GM12878 (cell line): ENCODE data around the gene SLC6A7. TPM values are rescaled to one million over a fixed set of nuclear protein-coding genes. Genes with fewer than 3 reads are reported as not detected.

Experiments used
- ATAC-seq: fragments of 200-7000 bp; cut with Tn5 transposase; 3 replicates; pipeline ENCODE4 v1.9.1; 2020; ENCODE audit warnings: mild to moderate bottlenecking, moderate library complexity
- BruUV-seq: library from RNA; stranded (reverse); fragments of 400-500 nt; replicated peaks from 2 replicates; lab custom pipeline; 2021; lab: Mats Ljungman, UMichigan
- CTCF ChIA-PET: fragments of 300-600 bp; sonication (Branson Sonifier 250); formaldehyde crosslinking; extraction: SDS; loops from one replicate; lab custom pipeline; 2021; ENCODE audit warnings: inconsistent platforms; lab: Yijun Ruan, JAX
- POLR2A ChIA-PET: fragments of 350-600 bp; formaldehyde crosslinking; extraction: SDS; loops from one replicate; lab custom pipeline; 2021; ENCODE audit warnings: inconsistent platforms; lab: Charles Lee
- RAD21 ChIA-PET: fragments of 300-600 bp; sonication (Branson Sonifier 250); formaldehyde crosslinking; loops from one replicate; lab custom pipeline; 2023; ENCODE audit warnings: antibody characterized with exemption; ENCODE audit not compliant: unreplicated experiment; lab: Charles Lee
- SMC1A ChIA-PET: fragments of 300-600 bp; sonication (Branson Sonifier 250); formaldehyde crosslinking; loops from one replicate; lab custom pipeline; 2023; ENCODE audit not compliant: unreplicated experiment, uncharacterized antibody; lab: Charles Lee
- DNase-seq: peaks from one replicate; pipeline ENCODE4 v3.0.0-alpha.2; 2011; ENCODE audit warnings: low read depth, low spot score
- FAIRE-seq: peaks from 3 replicates; lab custom pipeline; 2011; peaks lifted over from hg19 to GRCh38; lab: Jason Lieb, UNC
- H2AFZ ChIP-seq: 2 replicates; pipeline ENCODE4 v1.6.0; 2011; ENCODE audit warnings: low read depth, low read length, control low read depth; ENCODE audit not compliant: control insufficient read depth
- H3K27ac ChIP-seq: 2 replicates; pipeline ENCODE4 v1.5.1; 2011; ENCODE audit warnings: control low read depth; ENCODE audit not compliant: control insufficient read depth, insufficient read depth
- H3K27me3 ChIP-seq, 2 experiments: replicated peaks in 1 of 2; 2 replicates each; pipeline versions ENCODE4 v1.6.0 to v1.6.1; 2011; ENCODE audit warnings: low read length in 1 of 2; ENCODE audit not compliant: control insufficient read depth in 2 of 2, insufficient read depth in 2 of 2
- H3K36me3 ChIP-seq, 2 experiments: 2 replicates each; pipeline ENCODE4 v1.5.1; 2011; ENCODE audit warnings: low read length in 1 of 2; ENCODE audit not compliant: control insufficient read depth in 2 of 2, insufficient read depth in 2 of 2
- H3K4me1 ChIP-seq: 2 replicates; pipeline ENCODE4 v1.6.1; 2011; ENCODE audit warnings: mild to moderate bottlenecking, low read length, moderate library complexity, mixed read lengths; ENCODE audit not compliant: control insufficient read depth, insufficient read depth
- H3K4me2 ChIP-seq: 2 replicates; pipeline ENCODE4 v1.6.0; 2011; ENCODE audit warnings: control low read depth; ENCODE audit not compliant: control insufficient read depth, insufficient read depth
- H3K4me3 ChIP-seq: fragments of 200-600 bp; sonication (generic); 2 replicates; pipeline ENCODE4 v1.5.1; 2016
- H3K79me2 ChIP-seq: 2 replicates; pipeline ENCODE4 v1.6.0; 2011; ENCODE audit warnings: low read length; ENCODE audit not compliant: control insufficient read depth, insufficient read depth
- H3K9ac ChIP-seq: 2 replicates; pipeline ENCODE4 v1.8.0; 2011; ENCODE audit warnings: low read length, control low read depth, mixed read lengths; ENCODE audit not compliant: control insufficient read depth, insufficient read depth
- H3K9me3 ChIP-seq: replicated peaks from 3 replicates; pipeline ENCODE4 v1.5.1; 2011; ENCODE audit warnings: mild to moderate bottlenecking, low read length; ENCODE audit not compliant: control insufficient read depth, insufficient read depth
- H4K20me1 ChIP-seq: 2 replicates; pipeline ENCODE4 v1.6.0; 2011; ENCODE audit not compliant: control insufficient read depth, insufficient read depth
- BACH1 ChIP-seq: fragments of 450-650 bp; IDR thresholded peaks from 2 replicates; pipeline ENCODE4 v1.6.1; 2017; ENCODE audit warnings: mild to moderate bottlenecking, borderline replicate concordance
- CBFB ChIP-seq: IDR thresholded peaks from 2 replicates; pipeline ENCODE4 v1.6.1; 2016; ENCODE audit warnings: antibody characterized with exemption, low read depth
- DPF2 ChIP-seq: fragments of 450-650 bp; IDR thresholded peaks from 2 replicates; pipeline ENCODE4 v1.6.1; 2017; ENCODE audit warnings: mild to moderate bottlenecking
- EGR1 ChIP-seq, 2 experiments: IDR thresholded peaks; 1 replicate in 1 of 2; 2 replicates in 1 of 2; pipeline ENCODE4 v1.6.1; 2011 to 2012; ENCODE audit warnings: low read depth in 2 of 2, low read length in 2 of 2, borderline replicate concordance in 1 of 2, mild to moderate bottlenecking in 1 of 2, moderate library complexity in 1 of 2
- HSF1 ChIP-seq: fragments of 150-350 bp; IDR thresholded peaks from 2 replicates; pipeline ENCODE4 v1.6.1; 2014; ENCODE audit warnings: mild to moderate bottlenecking, low read depth, low read length
- KAT2A ChIP-seq: conservative IDR thresholded peaks from 2 replicates; pipeline ENCODE4 v1.6.1; 2011; ENCODE audit warnings: low read depth, low read length; ENCODE audit not compliant: control insufficient read depth
- MYC ChIP-seq: IDR thresholded peaks from 2 replicates; pipeline ENCODE4 v1.6.1; 2011; ENCODE audit warnings: mild to moderate bottlenecking, low read length, moderate library complexity, inconsistent platforms; ENCODE audit not compliant: insufficient read depth, insufficient replicate concordance, insufficient read length, severe bottlenecking
- NFXL1 ChIP-seq: fragments of 450-650 bp; IDR thresholded peaks from 2 replicates; pipeline ENCODE4 v1.6.1; 2017; ENCODE audit warnings: antibody characterized with exemption, mild to moderate bottlenecking, borderline replicate concordance
- NKRF ChIP-seq: fragments of 450-650 bp; conservative IDR thresholded peaks from 2 replicates; pipeline ENCODE4 v1.6.1; 2017; ENCODE audit warnings: mild to moderate bottlenecking, moderate library complexity
- RAD21 ChIP-seq: IDR thresholded peaks from 2 replicates; pipeline ENCODE4 v1.6.1; 2011; ENCODE audit warnings: mild to moderate bottlenecking, low read depth, low read length, moderate library complexity; ENCODE audit not compliant: insufficient read depth
- RUNX3 ChIP-seq: IDR thresholded peaks from 2 replicates; pipeline ENCODE4 v1.6.1; 2012; ENCODE audit warnings: low read length, inconsistent platforms
- ZBED1 ChIP-seq: IDR thresholded peaks from 2 replicates; pipeline ENCODE4 v1.6.1; 2016; ENCODE audit warnings: borderline replicate concordance
- ZNF384 ChIP-seq: IDR thresholded peaks from 2 replicates; pipeline ENCODE4 v1.6.1; 2012; ENCODE audit warnings: low read depth, mild to moderate bottlenecking, low read length, improper control_type of control experiment, borderline replicate concordance
- ZNF592 ChIP-seq: fragments of 450-650 bp; IDR thresholded peaks from 2 replicates; pipeline ENCODE4 v1.6.1; 2017; ENCODE audit warnings: mild to moderate bottlenecking, moderate library complexity
- WGBS: methylation state at CpG from one replicate; pipeline ENCODE4 v1.1.6; 2016; ENCODE audit warnings: low lambda C conversion rate; ENCODE audit not compliant: insufficient replicate concordance, insufficient coverage; ENCODE audit errors: missing lambda C conversion rate; 5-methylcytosine and 5-hydroxymethylcytosine counted together
- in situ Hi-C: fragments of 300-500 bp; cut with MboI; formaldehyde crosslinking; loops from 9 replicates; pipeline ENCODE4 v1.14.3; 2018; ENCODE audit warnings: mixed read lengths
- intact Hi-C: fragments of 100-400 bp; cut with micrococcal nuclease; formaldehyde crosslinking; loops from one replicate; pipeline ENCODE4 v1.14.2; 2022; ENCODE audit not compliant: unreplicated experiment
- polyA plus RNA-seq, 11 experiments: library from polyadenylated mRNA; depleted of rRNA in 4 of 11; unstranded in 6 of 11; stranded (reverse) in 5 of 11; fragments of >200 nt; fragmentation: Nextera tagmentation in 4 of 11; fragmentation: Illumina TruSeq in 1 of 11; extraction: Ambion mirVana in 4 of 11; extraction: Trizol in 1 of 11; gene quantifications; 1 replicate in 1 of 11; 2 replicates in 10 of 11; pipeline versions ENCODE4 v1.2.1 to v1.2.3, GENCODE V29; 2011 to 2016; ENCODE audit warnings: inconsistent platforms in 2 of 11, missing spikeins in 2 of 11, low read depth in 1 of 11
- total RNA-seq, 4 experiments: library from RNA; depleted of rRNA in 3 of 4; stranded (reverse); fragments of >200 nt in 3 of 4; fragmentation: Illumina TruSeq in 1 of 4; extraction: Trizol in 1 of 4; gene quantifications; 2 replicates each; pipeline versions ENCODE4 v1.2.1 to v1.2.3, GENCODE V29; 2013 to 2021

The SLC6A7 gene
- total and polyA plus RNA-seq, 10 of the 15 experiments (the other 5 are each of a cell fraction or from before 2014, with no cell fraction given), result 0.01 to 0.15 (median 0.06) TPM; not detected in 7

- TF ChIP-seq DPF2, result no peak
- no peak for TF ChIP-seq BACH1
- TF ChIP-seq RUNX3, result no peak
- TF ChIP-seq, all 136 proteins: peak for 0
Observed at GRCh38 chr5:150164211-150164980, 25.5 kb upstream of the SLC6A7 start (continued).

GRCh38 chr5:150166037-150166649, 23.7 kb upstream of the SLC6A7 start:
- intact Hi-C loops (no loop called here), in situ Hi-C loops (no loop called here)
- RAD21 ChIA-PET, result no interaction called here
- no TSS peak for BruUV-seq
- H3K27ac ChIP-seq, result no peak overlapping the region
- H3K4me2 ChIP-seq, result no peak overlapping the region
- H3K9ac ChIP-seq, result no peak overlapping the region
- no peak for FAIRE-seq
- POLR2A ChIA-PET, result no interaction called here
- no peaks in the 10 kb centered on the region for H3K36me3 ChIP-seq
- H2AFZ ChIP-seq, result no peak overlapping the region
- ATAC-seq, result no peak
- CTCF ChIA-PET, result no interaction called here
- H3K4me1 ChIP-seq, result no peaks in the 10 kb centered on the region
- no peaks in the 10 kb centered on the region for H3K9me3 ChIP-seq
- 78% methylated on average over 26 of the region's 27 CpGs for WGBS
- SMC1A ChIA-PET, result no interaction called here
- H3K27me3 ChIP-seq, result no peaks in the 10 kb centered on the region; a peak in 2 of 4 replicates
- H3K4me3 ChIP-seq, result no peak overlapping the region
- no peaks in the 10 kb centered on the region for H3K79me2 ChIP-seq
- DNase-seq, result no peak
- no peaks in the 10 kb centered on the region for H4K20me1 ChIP-seq
- TF ChIP-seq KAT2A (no peak), EGR1 (IDR thresholded peaks at IDR 0.05; ENCODE audit: borderline replicate concordance in 1 of 2, low read depth in 2 of 2, low read length in 2 of 2) (no peak), NFXL1 (no peak), HSF1 (no peak), MYC (no peak), ZBED1 (no peak), NKRF (no peak), ZNF384 (no peak), ZNF592 (no peak), CBFB (no peak), RAD21 (no peak)
